GM19467 (cell line): ENCODE data around the gene PXT1.

Source experiments
- ATAC-seq: cut with Tn5 transposase; IDR thresholded peaks from one replicate; pipeline ENCODE4 v1.9.1; 2021; ENCODE audit warnings: mild to moderate bottlenecking, moderate library complexity; ENCODE audit not compliant: unreplicated experiment

PXT1 gene

DNA sequence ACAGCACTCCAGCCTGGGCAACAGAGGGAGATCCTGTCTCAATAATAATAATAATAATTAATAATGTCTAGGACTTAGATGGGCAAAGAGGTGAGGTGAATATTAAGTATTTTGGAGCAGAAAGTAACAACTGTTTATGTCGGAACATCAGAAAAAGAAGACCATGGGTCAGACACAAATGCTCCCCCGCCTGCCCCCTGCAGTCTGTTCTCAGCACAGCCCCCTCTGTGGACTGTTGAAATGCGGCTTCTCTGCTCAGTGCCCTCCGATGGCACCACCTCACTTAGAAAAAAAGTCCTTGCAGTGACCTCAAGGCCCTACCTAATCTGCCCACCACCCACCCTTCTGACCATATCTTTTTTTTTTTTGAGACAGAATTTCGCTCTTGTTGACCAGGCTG lies 50.0 kb downstream of the PXT1 start:
- no peak for ATAC-seq

DNA sequence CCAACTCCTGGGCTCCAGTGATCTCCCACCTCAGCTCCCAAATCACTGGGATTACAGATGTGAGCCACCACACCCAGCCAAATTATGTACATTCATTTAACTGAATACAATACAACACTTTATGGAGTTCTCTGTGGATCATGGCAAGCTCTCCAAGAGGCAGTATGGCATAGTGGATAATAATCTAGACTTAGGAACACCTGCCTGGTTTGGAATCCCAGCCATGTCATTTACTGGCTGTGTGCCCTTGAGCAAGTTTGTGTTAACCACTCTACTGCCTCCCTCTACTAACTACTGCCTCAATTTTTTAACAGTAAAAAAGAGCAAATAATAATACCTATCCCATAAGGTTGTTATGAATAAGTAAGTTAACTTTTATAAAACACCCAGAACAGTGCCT lies 53.3 kb downstream of the PXT1 start:
- ATAC-seq = no peak

GRCh38 chr6:36387440-36388303 lies 55.0 kb downstream of the PXT1 start, which contains the start of gene ETV7:
ETV7 (minus strand) TSS chr6:36387669; CDS start chr6:36387541, 128 bp downstream.
- no peak for ATAC-seq

- ATAC-seq = no peak
Measured at GRCh38 chr6:36386495-36387439, 55.9 kb downstream of the PXT1 start.

- ATAC-seq = no peak
Measured at GRCh38 chr6:36384095-36384494, 58.6 kb downstream of the PXT1 start.

DNA sequence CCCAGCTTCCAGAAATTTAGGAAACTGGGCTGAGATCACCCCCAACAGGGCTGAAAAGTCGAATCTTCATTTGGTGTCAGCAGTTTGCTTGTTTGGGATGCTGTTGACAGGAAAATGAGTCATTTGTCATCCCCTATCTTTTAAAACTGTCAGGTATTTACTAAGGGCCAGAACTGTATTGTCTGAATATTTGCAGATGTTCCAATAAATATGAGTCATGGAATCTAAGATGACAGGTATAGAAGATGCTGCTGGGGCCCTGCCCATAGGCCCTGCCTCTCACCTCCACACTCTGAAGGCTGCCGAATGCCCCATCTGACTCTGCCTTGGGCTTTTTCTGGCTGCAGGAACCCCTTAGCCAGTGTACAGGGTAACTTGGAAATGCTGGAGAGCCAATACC lies 59.0 kb downstream of the PXT1 start:
- no peak for ATAC-seq

GRCh38 chr6:36382976-36383375 lies 59.7 kb downstream of the PXT1 start:
- ATAC-seq = no peak

DNA sequence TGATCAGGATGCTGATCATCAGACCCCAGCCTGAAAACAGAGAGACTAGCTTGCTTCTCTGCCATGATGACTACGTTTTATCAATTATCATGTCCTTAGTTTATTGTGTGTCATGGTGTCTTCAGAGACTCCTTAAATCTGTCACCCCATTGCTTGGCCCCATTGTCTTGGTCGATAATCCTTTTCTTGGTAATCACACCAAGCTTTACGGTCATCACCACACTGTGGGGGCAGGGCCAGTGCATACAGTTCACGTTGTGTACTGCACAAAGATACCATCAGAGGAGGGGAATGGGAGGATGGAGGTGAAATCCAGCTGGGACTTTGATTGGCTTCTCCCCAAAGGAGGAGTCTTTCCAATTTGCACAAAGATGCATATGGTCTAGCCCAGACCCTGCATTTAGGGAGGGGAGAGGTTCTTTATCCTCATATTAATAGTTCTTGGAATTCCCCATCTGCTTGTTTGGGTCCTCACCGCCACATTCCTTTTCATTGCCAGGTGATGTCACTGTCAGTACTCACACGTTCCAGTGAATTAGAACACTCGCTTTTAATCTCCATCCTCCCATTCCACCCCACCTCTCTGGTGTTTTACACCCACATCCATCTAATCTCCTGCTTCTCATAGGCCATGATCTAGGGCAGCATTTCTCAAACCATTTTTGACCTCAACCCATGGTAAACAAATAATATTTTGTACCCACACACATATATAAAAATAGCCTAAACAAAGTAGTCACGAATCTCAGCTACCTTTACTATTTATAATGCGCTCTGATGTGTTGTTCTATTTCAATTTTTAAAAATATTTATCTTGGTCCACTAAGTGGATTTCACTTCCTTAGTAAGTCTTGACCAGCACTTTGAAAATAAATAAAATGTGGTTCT lies 60.9 kb downstream of the PXT1 start:
- no peak for ATAC-seq

- no peak for ATAC-seq
Measured at GRCh38 chr6:36380166-36380565, 62.5 kb downstream of the PXT1 start.

GRCh38 chr6:36378936-36379335 lies 63.7 kb downstream of the PXT1 start:
- ATAC-seq = no peak

- no peak for ATAC-seq
Measured at GRCh38 chr6:36378243-36378920, 64.3 kb downstream of the PXT1 start.

DNA sequence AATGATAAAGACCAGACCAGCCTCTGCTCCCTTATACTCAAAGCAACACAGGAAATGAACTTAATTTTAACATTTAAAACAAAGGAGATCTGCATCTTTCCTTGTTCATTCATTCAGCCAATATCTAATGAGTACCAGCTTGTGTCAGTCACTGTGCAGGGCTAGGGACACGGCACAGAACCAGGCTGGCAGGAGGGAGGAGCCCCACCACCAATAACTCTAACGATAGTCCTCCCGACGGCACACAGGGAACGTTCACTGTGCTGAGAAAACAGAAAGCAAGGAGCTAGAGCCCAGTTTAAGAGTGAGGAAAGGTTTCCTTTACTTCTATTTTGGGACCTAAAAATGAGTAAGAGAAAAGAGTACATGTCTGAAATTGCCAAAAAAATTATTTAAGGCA lies 65.1 kb downstream of the PXT1 start:
- ATAC-seq = no peak

- ATAC-seq = no peak
Measured at GRCh38 chr6:36376742-36377141, 65.9 kb downstream of the PXT1 start.

GRCh38 chr6:36376183-36376582 lies 66.5 kb downstream of the PXT1 start:
- ATAC-seq = no peak

GRCh38 chr6:36375644-36376155 lies 67.0 kb downstream of the PXT1 start:
- no peak for ATAC-seq

GRCh38 chr6:36374972-36375371 lies 67.7 kb downstream of the PXT1 start:
- no peak for ATAC-seq

GRCh38 chr6:36374194-36374593 lies 68.5 kb downstream of the PXT1 start:
- no peak for ATAC-seq

DNA sequence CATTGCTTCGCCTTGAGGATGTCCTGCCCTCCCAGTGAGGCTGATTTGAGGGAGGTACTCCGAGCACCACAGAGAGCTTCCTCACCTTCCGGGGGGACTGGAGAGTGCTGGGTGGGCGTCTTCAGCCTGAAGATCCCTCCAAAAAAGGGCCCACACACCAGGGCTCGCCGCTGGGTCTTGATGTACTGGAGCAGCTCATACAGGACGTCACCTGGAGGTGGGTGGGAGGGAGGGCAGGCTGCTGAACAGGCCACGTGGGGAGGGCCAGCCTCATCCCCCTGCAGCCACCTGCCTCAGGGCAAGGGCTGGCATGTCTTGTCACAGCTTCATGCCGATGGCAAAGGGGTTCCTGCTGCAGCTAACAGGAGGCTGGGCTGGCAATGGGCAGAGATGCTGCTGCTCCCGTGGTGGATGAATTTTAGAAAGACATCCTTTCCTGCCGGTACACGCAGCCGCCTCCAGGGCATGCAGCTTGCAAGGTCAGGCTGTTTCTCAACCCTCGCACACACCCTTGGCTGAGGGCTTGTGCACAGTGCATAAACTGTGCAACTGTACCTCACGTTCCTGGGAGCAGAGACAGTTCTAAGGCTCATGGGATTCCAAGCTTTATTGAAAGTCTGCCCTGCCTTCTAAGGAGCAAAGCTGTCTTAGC lies 69.2 kb downstream of the PXT1 start:
- no peak for ATAC-seq

DNA sequence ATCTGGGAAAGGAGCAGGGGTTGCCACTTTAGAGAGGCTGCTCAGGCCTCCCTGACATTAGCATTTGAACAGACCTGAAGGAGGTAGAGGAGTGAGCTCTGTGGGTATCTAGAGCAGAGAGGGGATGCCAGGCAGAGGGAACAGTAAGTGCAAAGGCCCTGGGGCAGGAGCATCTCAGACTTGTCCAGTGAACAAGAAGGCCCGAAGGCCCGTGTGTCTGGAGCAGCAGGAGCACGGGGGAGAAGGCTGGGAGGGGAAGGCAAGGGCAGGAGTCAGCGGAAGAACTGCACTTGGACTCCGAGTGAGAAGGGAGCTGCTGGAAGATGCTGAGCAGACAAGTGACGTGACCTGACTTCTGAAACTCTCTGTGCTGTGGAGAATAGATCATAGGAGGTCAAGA lies 70.6 kb downstream of the PXT1 start:
- no peak for ATAC-seq
